DMS153 treated with DMSO at 0.1 percent for 48 hours (cell line): ENCODE measurements around the gene SLC35F3.
"Not testable (repeated sequence)": the region's sequence is repeated elsewhere in the genome, so short reads cannot be mapped to it uniquely, and the experiment has no call there.

Source experiments
- DNase-seq: peaks from one replicate; lab custom pipeline; 2025; ENCODE audit not compliant: unreplicated experiment; lab: John Stamatoyannopoulos, UW

Gene SLC35F3

GRCh38 chr1:234340528-234340927 lies 436.1 kb downstream of the SLC35F3 start:
- no peak for DNase-seq

DNA sequence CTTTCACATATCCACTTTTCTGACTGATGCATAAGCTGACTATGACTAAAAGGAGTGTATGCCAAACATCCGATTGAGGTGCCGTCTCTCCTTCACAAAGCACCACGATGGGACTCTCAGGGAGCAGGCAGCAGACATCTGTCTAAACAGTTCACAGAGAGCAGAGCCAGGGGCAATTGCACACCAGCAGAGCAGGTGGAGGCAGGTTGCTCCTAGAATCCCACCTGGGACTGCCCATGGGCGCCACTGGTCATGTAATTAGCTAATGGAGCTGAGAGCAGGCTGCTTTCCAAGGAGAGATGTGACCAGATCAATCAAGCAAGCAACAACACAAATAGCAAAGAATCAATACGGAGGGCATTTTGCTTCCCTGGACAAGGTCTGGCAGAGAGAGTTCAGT lies 438.3 kb downstream of the SLC35F3 start:
- DNase-seq = no peak

DNA sequence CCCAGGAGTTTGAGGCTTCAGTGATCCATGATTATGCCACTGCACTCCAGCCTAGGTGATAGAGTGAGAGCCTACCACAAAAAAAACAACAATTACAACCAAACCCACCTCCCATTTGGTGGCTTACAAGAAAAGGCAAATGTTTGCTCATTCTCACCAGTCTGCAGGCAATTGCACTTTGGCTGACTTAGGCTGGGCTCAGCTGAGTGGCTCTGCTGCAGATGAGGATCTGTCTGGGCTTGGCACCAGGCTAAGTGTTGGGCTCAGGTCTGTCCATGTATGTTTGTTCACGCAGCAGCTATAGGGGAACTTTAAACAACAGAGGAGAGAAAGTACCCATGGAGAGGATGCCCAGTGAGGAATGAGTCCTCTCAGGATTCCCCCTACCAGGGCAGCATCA lies 440.8 kb downstream of the SLC35F3 start:
- no peak for DNase-seq

DNA sequence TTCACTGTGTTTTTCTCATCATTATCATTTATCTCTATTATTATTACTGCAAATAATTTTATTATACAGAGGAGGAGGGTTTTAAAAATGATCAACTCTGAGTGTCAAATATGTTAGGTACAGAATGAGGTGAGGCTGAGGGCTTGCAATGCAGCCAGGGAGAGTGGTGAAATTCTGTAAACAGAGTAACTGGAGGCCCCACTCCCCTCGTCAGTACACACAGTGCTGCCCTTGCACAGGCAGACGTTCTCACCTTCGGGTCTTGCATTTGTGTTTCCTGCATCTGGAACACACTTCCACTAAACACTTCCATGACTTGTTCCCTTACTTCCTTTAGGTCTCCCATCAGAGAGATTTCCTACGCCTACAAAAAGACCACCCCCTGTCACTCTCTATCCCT lies 444.5 kb downstream of the SLC35F3 start:
- DNase-seq = no peak

DNA sequence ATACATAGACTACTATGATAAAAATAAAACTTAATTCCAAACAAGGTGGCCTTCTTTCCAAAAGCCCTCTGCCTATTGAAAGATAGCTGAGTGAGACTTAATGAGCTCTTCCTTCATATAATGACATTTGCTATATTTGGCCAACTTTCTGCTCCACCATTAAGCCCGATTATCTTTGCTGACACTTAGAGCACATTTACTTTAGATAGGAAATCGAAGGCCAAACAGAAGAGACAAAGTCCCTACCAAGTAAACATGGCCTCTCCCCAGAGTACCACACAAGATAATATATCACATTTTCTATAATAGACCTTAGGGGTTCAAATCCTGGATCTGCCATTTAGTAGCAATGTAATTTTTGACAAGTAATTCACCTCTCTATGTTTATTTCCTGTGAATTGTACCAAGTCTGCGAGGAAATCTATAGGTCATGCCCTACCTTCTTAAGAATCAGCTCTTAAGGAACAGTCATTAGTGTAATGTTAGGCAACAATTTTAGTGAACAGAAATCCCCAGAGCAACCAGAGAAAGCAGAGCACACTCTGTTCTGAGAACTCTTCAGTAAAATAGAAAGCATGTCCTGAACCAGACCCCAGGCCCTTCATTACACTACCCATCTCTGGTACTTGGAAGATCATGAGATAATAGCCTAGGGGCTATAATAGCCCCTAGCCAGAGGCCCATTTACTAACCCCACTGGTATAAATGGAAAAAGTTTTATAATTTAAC lies 451.5 kb downstream of the SLC35F3 start:
- DNase-seq = no peak

DNA sequence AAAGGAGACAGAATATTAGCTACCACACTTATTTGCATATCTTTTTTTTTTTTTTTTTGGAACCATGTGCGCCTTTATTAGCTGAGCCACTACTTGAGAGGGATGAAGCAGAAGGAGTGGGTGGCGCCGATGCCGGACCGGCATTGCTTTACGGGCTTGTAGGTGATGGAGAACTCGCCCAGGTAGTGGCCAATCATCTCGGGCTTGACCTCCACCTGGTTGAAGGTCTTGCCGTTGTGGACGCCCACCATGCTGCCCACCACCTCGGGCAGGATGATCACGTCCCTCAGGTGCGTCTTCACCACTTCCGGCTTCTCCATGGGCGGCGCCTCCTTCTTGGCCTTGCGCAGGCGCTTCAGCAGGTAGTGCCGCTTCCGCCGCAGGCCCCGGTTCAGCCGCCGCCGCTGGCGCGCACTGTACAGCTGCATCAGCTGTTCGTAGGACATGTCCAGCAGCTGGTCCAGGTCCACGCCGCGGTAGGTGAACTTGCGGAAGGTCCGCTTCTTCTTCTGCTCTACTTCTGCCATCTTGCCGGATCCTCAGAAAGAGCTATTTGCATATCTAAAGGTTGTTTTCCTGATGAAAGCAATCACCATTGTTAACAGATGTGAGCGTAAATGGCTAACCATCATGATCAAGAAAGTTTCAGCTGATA lies 452.3 kb downstream of the SLC35F3 start:
- not testable (repeated sequence) for DNase-seq

DNA sequence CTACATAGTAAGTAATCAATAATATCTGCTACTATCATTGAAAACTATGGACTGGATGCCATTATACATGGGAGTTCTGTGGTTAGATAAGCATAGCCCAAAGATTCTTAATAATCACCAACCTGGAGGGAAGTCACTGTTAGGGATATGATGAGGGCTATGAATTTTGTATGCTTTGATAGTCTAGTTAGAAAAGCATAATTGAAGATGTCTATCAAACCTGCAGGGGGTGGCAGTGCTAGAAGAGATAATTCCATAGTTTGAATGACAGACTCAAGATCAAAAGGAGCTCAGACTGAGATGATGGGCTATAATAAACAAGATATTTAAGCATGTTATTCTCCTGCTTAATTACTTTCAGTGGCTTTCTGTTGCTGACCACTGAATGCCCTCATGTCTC lies 453.4 kb downstream of the SLC35F3 start:
- DNase-seq = no peak

DNA sequence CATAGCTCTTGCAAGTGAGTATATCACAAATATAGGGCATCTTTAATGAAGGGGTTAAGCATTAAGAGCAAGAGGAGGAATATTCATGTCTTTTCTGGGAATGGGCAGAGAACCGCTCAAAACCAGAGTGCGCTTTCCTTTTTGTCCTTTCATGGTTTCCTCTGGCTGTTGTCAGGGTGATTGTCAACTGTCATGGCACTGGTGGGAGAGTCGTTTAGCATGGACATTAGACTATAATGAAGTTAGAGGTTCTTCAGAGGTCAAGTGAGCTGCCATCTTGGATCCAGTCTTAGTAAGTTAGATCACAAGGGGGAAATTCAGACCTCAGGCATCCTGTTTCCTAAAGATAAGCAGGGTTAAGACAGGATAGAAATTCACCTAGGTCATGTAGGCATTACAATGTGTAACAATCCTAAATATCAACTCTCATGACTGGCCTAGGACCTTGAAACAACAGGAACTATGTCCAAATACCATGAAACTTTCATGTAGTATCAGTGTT lies 456.7 kb downstream of the SLC35F3 start:
- DNase-seq = no peak

GRCh38 chr1:234362558-234362957 lies 458.1 kb downstream of the SLC35F3 start:
- no peak for DNase-seq

- DNase-seq = no peak
Measured at GRCh38 chr1:234368320-234369032, 464.0 kb downstream of the SLC35F3 start.

DNA sequence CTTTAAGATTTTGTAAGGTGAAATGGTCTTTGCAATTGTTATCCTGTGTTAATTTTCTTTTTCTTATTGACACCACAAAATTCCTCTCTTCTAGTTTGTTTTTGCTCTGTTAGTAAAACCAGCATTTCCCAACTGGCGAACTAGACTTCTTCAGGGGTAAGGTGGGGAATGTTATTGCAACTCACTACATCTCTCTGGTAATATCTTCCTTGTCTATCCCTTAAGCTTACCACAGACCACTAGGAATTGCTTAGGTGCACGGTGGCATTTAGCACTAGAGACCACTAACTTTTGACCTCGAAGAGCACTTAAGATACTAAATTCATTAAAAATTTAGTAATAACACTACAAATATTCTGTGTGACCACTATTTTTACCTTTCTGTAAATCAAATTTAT lies 464.6 kb downstream of the SLC35F3 start:
- DNase-seq = no peak

DNA sequence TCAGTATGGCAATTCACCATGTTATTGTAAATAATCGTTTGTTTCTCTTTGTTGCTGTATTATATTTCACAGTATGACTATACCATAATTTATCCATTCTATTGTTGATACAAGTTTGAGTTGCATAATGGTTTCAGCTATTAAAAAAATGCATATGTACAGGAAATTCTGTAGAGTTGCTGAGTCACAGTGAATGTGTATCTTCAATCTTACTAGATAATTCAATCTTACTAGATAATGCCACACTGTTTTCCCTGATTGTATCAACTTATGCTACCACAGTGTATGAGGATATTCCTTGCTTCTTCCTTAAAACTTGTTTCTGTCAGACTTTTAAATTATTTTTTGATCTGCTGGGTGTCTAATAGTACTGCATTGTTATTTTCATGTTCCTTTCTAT lies 465.3 kb downstream of the SLC35F3 start:
- no peak for DNase-seq

GRCh38 chr1:234371414-234371813 lies 466.9 kb downstream of the SLC35F3 start:
- no peak for DNase-seq

DNA sequence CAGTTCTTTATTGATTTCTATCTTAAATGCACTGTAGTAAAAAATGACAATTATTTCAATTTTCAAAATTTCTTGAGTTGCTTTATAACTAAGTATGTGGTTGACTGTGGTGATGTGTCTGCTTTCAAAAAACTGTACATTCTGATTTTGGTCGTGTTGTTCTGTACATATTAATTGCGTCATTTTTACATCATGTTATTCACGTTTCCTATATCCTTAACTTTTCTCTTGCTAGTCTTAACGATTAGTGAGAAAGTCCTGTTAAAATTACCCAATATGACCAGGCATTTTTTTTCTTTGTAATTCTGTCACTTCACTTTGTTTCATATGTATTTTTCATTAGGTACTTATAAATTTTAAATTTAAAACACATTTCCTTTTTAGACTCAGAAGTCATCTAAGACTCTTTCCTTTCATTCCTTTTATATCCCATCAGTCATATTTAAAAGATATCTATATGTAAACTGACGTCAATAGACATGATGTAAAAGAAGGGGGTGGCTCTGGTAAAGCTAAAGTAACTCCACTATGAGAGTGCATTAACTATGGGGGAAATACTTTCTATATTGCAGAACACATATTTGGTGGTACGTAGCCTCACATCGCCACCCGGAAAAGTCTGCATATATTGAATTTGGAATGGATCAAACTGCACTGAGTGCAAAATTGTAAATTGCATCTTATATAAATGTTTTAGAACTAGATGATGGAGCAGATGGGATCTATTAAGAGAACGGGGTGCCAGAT lies 467.7 kb downstream of the SLC35F3 start:
- no peak for DNase-seq

DNA sequence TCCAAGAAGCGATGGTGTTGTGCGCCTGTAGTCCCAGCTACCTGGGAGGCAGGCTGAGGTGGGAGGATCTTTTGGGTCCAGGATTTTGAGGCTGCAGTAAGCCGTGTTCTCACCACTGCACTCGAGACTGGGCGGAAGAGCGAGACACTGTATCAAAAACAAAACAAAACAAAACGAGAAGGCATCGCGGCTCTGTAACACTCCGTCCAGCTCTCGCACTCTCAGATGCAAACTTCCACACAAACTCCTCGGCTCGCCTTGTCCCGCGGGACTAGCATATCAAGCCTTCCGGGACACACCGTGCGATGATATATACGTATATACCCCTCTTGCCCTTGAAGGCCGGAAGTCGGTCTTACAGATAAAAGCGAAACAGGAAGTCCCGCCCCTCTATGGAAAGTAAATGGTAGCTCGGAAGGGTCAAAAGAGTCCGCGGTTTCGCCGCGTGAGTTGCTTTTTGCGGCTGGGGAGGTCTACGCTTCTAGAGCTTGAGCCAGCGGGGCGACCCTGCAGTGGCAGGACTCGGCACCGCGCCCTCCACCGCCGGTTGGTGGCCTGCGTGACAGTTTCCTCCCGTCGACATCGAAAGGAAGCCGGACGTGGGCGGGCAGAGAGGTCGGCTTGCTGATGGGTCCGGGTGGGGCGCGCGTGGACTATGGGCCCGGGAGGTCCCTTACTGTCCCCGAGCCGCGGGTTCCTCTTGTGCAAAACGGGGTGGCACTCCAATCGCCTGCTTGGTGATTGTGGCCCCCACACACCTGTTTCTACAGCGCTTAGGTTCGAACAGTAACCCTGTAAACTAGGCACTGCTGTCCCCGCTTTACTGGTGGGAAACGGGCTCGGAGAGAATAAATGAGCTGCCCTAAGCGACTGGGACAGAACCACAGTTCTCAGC lies 468.8 kb downstream of the SLC35F3 start, which contains the start of gene COA6:
Gene COA6 (plus strand): TSS at position 393 of the 895 bp plus-strand sequence. CDS start 11 bp downstream, at position 404.
- DNase-seq = no peak

DNA sequence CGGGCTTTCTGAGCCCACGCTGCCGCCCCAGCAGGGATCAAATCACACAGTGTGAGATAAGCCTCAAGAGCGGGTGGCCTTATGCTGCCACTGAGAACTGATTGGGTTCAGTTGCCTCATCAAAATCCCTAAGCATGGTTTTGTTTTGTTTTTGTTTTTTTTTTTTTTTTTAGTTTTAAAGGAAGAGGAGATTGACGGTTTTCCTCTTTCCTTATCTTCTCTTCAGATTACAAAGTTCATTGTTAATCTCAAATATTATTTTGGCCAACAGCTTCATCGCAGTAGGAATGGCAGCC lies 469.4 kb downstream of the SLC35F3 start:
- no peak for DNase-seq
